G401.6 (cell line): ENCODE data around the gene ANKRD29.
"Not testable (repeated sequence)": the region's sequence is repeated elsewhere in the genome, so short reads cannot be mapped to it uniquely, and the experiment has no call there.

Experiments
- FAIRE-seq: peaks from 2 replicates; lab custom pipeline; 2012; peaks lifted over from hg19 to GRCh38; lab: Jason Lieb, UNC

Gene ANKRD29

DNA sequence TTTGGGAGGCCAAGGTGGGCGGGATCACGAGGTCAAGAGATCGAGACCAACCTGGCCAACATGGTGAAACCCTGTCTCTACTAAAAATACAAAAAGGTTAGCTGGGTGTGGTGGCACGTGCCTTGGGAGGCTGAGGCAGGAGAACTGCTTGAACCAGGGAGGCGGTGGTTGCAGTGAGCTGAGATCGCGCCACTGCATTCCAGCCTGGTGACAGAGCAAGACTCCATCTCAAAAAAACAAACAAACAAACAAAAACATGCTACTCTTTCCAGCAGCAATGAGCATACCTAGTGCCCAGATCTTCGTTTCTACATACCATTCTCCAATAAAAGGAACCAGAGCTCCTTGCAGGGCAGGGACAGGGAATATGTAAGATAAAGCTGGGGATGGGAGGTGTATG, 105.2 kb downstream of the ANKRD29 start:
- not testable (repeated sequence) for FAIRE-seq

GRCh38 chr18:23556145-23556780, 106.4 kb downstream of the ANKRD29 start:
- FAIRE-seq, result no peak

GRCh38 chr18:23553887-23554286, 108.8 kb downstream of the ANKRD29 start:
- FAIRE-seq, result no peak

DNA sequence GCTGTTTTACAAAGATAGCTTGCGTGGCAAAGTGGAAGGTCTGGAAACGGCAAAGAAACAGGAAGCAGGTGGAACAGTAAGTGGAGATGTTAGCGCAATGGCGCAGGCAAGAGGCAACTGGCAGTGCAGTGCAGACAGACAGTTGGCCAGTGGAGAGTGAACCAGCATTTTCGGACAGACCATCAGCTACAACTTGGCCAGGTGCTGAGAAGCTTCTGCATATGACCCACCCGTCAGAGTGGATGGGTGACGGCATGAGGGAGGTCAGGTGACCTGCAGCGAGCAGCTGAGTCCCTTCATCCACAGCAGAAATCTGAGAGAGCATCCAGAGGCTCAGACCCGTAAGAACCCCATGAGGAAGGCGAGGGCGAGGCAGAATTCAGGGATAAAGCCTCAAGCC, 110.2 kb downstream of the ANKRD29 start:
- no peak for FAIRE-seq

DNA sequence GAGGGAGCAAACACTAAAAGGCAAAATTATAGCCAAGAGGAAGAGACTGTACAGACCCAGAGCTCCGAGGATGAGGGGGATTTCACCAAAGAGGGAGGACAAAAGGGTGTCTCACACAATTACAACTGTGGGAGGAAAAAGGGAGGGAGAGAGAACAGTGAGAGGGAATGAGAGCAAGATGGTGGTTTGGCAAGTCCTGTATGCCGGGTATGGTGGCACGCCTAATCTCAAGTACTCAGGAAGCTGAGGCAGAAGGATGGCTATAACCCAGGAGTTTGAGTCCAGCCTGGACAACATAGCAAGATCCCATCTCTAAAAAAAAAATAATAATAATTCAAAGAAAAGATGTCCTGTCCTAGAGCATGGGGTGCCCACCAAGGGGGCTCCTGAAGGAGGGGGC, 110.7 kb downstream of the ANKRD29 start:
- no peak for FAIRE-seq

- FAIRE-seq, result no peak
Observed at GRCh38 chr18:23550898-23551297, 111.8 kb downstream of the ANKRD29 start.
